Hematopoietic multipotent progenitor cell treated with erythropoietin and hydrocortisone succinate and interleukin-3 and kit ligand, for 6 days (in vitro differentiated cells): ENCODE data around the gene HLA-A.
A peak's percentile ranks its signal among the peaks of the same experiment; 100 is the strongest.
"Not testable (repeated sequence)": the region's sequence is repeated elsewhere in the genome, so short reads cannot be mapped to it uniquely, and the experiment has no call there.

Experiments used
- DNase-seq: peaks from one replicate; pipeline ENCODE4 v3.0.0-alpha.2; 2015

Gene HLA-A

DNA sequence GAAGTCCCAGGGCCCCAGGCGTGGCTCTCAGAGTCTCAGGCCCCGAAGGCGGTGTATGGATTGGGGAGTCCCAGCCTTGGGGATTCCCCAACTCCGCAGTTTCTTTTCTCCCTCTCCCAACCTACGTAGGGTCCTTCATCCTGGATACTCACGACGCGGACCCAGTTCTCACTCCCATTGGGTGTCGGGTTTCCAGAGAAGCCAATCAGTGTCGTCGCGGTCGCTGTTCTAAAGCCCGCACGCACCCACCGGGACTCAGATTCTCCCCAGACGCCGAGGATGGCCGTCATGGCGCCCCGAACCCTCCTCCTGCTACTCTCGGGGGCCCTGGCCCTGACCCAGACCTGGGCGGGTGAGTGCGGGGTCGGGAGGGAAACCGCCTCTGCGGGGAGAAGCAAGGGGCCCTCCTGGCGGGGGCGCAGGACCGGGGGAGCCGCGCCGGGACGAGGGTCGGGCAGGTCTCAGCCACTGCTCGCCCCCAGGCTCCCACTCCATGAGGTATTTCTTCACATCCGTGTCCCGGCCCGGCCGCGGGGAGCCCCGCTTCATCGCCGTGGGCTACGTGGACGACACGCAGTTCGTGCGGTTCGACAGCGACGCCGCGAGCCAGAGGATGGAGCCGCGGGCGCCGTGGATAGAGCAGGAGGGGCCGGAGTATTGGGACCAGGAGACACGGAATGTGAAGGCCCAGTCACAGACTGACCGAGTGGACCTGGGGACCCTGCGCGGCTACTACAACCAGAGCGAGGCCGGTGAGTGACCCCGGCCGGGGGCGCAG, at the start of gene HLA-A:
TSS of gene HLA-A (plus strand) at position 258 of the 778 bp plus-strand sequence. CDS start at position 280, 22 bp downstream.
- DNase-seq, result peak; percentile 96

GRCh38 chr6:29892696-29893095, 49.6 kb upstream of the HLA-A start:
- DNase-seq, result no peak

DNA sequence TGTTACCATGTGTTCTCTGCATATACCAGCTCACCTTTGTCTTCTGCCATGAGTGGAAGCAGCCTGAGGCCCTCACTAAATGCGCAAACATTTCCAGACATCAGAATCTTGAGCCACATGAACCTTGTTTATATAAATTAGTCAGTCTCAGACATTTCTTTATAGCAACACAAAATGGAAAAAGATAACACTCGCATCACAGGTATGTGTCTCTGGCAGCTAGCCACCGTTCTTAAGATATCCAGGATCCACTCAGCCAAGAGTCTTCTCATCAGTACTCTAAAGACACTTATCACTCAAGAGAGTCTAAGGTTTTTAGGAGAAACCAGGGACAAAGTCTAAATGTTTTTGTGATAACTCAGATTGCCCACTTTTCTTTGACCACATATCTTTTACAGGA, 43.1 kb upstream of the HLA-A start:
- DNase-seq, result no peak

DNA sequence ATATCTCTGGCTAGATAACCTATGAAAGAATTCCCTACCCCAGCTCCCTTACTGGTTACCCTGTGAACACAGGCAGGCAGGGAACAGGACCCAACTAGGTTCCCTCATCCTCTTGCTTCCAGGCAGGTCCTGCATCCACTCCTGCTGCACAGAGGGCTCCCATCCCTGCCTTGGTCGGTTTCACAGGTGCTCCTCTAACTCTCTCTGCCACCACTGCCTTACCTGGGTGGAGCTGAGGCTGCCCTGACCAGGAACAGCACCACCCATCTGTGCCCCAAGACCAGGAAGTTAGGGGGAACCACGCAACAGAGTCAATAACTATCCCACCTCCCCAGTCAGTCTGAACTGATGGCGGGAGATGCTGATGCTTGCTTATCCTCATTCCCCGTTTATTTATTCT, 37.0 kb upstream of the HLA-A start:
- DNase-seq, result no peak

DNA sequence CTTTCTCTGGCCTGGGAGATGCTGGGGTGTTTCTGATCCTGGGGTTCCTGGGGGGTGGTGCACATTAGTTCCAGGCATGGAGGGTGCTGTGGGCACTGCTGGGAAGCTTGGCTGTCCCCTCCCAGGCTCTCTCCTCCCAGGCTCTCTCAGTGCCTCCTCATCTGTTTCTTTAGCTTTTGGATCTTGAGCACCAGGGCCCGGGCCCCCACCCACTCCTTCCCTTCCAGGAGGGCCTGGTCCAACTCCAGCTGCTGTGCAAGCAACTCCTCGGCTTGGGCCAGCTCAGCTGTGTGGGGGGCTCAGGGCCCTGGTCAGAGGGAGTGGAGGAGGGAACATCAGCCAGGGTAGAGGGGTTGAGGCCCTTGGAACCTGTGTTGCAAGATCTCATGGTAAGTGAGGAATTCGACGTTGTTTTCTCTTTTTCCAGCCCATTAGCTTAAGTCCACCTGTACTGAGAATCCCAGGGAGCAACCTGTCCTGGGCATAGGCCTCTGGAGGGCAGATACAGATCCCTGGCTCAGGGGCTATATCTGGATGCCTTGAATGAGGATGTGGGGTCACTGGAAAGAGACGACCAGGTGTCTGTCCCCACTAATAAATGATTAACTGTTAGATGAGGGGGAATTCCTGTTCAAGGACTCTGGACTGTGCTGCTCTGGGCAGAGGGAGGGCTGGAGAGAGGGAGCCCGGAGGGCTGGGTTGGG, 34.5 kb upstream of the HLA-A start:
- DNase-seq, result no peak

DNA sequence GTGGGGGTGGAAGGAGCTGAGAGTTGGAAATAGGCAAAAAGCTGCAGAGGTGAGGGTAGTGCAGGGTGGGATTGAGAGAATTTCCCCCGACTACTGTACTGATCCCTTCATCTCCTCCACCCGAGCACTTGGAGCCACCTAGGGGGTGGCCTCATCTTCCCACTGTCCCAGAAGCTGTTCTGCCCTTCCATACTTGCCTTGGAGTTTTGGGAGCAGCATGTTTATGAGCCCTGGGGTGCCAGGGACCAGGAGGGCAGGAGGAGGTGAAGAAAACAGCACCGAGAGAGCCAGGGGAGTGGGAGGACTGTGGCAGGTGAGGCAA, 34.0 kb upstream of the HLA-A start:
- no peak for DNase-seq

- DNase-seq, result no peak
Observed at GRCh38 chr6:29908710-29909109, 33.6 kb upstream of the HLA-A start.

DNA sequence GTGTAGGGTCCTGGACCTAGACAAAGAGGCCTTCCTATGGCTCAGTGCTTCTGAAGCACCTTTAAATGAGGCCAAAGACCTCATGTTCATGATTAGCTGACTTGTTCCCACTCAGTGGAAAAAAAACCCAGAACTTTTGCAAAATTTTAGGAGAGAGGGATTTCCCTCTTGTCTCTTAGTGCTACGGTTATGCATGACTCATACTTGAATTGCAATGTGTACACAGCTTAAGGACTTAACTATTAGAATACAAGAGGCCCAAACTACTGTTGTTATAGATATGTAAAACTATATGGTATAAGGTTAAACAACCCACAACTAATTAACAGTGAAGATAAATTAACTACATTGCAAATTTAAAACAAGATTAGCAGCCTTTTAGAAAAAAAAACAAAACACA, 32.3 kb upstream of the HLA-A start:
- no peak for DNase-seq

GRCh38 chr6:29912840-29913239, 29.5 kb upstream of the HLA-A start:
- DNase-seq, result no peak

GRCh38 chr6:29916741-29917140, 25.6 kb upstream of the HLA-A start:
- DNase-seq, result no peak

DNA sequence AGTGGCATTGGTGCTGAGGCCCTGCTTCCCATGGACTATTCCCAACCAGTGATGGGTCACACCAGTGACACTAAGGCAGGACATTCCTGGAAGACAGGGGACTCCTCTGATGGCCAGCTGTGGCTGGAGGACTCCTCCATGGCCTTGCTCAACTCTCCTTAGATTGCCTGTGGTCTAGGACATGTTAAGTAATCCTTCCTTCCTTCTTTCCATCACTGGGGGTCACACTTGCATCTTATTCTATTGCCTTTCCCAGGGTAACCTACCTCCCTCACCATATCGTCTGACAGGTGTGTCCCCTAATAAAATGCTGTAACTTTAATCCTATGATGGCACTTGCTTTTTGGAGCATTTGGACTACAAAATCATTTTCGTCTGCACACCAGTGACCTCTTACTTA, 24.5 kb upstream of the HLA-A start:
- DNase-seq, result no peak

- DNase-seq, result no peak
Observed at GRCh38 chr6:29919506-29920445, 22.6 kb upstream of the HLA-A start.

- peak; percentile 29 for DNase-seq
Observed at GRCh38 chr6:29924287-29924686, 18.0 kb upstream of the HLA-A start.

DNA sequence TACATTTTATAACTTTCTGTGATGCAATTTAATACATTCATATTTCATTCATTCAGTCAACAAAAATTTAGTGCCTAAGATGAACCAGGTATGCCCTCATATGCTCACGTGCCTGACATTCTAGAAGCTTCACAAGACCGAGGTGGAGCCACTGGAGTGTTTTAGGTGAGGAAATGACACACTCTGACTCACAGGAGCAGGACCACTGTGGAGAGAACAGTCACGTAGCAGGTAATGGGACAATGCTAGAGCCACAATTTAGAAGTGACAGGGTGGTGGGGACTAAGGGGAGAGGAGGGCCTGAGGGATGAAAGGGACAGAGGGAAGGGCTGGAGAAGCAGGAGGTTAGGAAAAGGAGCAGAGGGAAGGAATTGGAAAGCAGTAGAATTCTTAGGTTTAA, 17.6 kb upstream of the HLA-A start:
- DNase-seq, result no peak

DNA sequence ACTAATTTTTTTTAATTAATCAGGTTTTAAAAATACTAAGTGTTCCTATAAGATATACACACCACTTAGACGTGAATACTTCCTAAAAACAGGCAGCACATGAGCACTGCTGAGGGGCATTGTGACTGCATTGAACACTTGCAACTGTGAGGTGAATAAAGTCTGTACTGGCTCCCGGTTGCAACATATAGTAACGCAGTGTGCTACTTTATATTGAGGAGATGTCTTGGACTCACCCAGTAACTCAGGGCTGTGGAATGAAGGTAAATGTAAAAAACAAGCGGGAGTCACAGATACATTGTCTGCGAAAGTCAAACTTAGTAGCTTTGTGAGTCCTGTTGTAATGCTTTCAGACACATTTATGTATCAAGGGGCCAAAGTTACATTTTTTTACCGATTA, 17.0 kb upstream of the HLA-A start:
- peak; percentile 10 for DNase-seq

- DNase-seq, result peak; percentile 27
Observed at GRCh38 chr6:29925727-29926412, 16.5 kb upstream of the HLA-A start.

- peak; percentile 93 for DNase-seq
Observed at GRCh38 chr6:29926413-29927274, 15.7 kb upstream of the HLA-A start.

- DNase-seq, result no peak
Observed at GRCh38 chr6:29927275-29927569, 15.1 kb upstream of the HLA-A start.

GRCh38 chr6:29927841-29928388, 14.4 kb upstream of the HLA-A start:
- DNase-seq, result no peak

- DNase-seq, result not testable (repeated sequence)
Observed at GRCh38 chr6:29930047-29930446, 12.3 kb upstream of the HLA-A start.

DNA sequence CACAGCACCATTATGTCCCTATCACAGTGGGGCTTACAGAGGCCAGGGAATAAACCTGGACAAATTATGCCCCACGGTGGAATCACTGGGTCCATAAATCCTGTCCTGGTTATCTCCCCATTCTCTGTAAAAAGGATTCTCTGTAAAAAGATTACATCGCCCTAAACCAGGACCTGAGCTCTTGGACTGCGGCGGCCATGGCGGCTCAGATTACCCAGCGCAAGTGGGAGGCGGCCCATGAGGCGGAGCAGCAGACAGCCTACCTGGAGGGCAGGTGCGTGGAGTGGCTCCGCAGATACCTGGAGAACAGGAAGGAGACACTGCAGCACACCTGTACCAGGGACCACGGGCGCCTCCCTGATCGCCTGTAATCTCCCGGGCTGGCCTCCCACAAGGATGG, 8.4 kb upstream of the HLA-A start:
- no peak for DNase-seq
